Measurements from ENCODE around the gene WNT2.

Gene WNT2

GRCh38 chr7:117324960-117325359 lies 2.1 kb upstream of the WNT2 start:
- no peak overlapping the region for H3K4me3 ChIP-seq (ENCODE audit: low read depth, low read length)
- no peak for TF ChIP-seq CTCF (conservative IDR thresholded peaks at IDR 0.05; ENCODE audit: low read depth, low read length)
- no peak for DNase-seq (ENCODE audit: low read depth)

DNA sequence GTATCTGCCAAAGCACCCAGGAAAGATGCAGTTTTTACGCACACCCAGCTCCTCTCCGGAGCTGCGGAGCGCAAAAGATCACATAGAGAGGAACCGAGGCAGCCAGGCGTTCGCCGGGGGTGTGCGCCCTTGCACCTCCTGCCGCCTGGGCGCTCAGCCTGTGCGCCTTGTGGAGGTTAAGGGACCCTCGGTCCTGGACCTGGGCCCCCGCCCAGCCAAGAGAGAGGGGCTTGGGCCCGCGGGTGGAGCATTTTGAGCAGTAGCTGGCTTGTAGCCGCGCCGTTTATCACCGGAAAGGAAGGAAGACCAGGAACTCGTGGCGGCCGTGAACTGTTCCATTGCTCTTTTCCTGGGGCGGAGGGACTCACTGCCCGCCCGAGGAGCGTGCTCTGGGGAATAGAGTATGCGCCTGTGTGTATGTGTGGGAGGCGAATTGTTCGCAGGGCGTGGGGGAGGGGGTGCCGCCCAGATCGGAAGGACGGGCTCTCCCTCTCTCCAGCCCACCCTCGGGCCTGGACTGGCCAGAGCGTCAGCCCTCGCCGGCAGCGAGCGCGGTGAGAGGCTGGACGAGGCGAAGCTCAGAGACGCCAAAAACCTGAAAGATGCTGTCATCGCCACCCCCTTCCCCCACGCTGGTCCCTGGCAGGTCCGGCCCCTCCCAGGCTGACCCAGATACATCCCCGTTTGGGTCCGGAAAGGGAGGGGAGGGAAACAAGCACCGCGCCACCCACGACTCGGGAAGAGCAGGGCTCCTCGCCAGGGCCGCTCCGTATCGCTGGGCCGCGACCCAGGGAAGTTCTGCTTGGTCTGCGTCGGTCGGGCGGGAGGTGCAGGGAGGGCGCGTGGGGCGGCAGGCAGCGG lies 1.2 kb upstream of the WNT2 start:
- peak; percentile 35 for DNase-seq (ENCODE audit: low read depth)
- peak overlapping the region; percentile 52 for H3K4me3 ChIP-seq (ENCODE audit: low read depth, low read length)
- no peak for TF ChIP-seq CTCF (conservative IDR thresholded peaks at IDR 0.05; ENCODE audit: low read depth, low read length)

- peak; percentile 23 for DNase-seq (ENCODE audit: low read depth)
- no peak for TF ChIP-seq CTCF (conservative IDR thresholded peaks at IDR 0.05; ENCODE audit: low read depth, low read length)
- H3K4me3 ChIP-seq (ENCODE audit: low read depth, low read length), result peak overlapping the region; percentile 52
These were observed 520 bp upstream of the WNT2 start for GRCh38 chr7:117323305-117323850.

GRCh38 chr7:117320523-117320922 lies 2.3 kb downstream of the WNT2 start:
- TF ChIP-seq CTCF (conservative IDR thresholded peaks at IDR 0.05; ENCODE audit: low read depth, low read length), result no peak
- H3K4me3 ChIP-seq (ENCODE audit: low read depth, low read length), result no peak overlapping the region
- no peak for DNase-seq (ENCODE audit: low read depth)

DNA sequence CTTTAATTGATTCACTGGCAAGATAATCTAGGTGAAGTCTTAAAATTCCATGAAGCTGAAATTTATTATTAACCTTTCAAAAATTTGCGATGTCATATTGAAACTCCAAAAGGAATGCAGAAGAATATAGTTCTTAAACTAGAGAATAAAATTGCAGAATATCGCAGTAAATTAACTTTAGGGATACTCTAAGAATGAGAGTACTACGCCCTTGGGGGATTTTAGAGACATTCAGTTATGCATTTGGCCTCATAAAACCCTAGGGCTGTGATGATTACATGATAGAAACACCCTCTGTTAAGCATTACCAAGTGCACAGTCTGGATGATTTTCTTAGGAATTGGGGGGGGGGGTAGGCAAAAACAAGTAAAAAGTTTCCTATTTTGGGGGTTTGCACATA lies 3.7 kb downstream of the WNT2 start:
- no peak for TF ChIP-seq CTCF (conservative IDR thresholded peaks at IDR 0.05; ENCODE audit: low read depth, low read length)
- DNase-seq (ENCODE audit: low read depth), result no peak
- no peak overlapping the region for H3K4me3 ChIP-seq (ENCODE audit: low read depth, low read length)

GRCh38 chr7:117313582-117313981 lies 9.3 kb downstream of the WNT2 start:
- no peak for DNase-seq (ENCODE audit: low read depth)
- no peak overlapping the region for H3K4me3 ChIP-seq (ENCODE audit: low read depth, low read length)
- TF ChIP-seq CTCF (conservative IDR thresholded peaks at IDR 0.05; ENCODE audit: low read depth, low read length), result no peak

All from choroid plexus epithelial cell (primary cell).